Loucy (cell line): ENCODE data around the gene HEATR5B.

ENCODE experiments used
- CTCF ChIP-seq: fragments of 200-600 bp; sonication (generic); conservative IDR thresholded peaks from 2 replicates; pipeline ENCODE4 v1.5.1; 2014; ENCODE audit warnings: mild to moderate bottlenecking, antibody characterized with exemption, low read length
- EZH2phosphoT487 ChIP-seq: fragments of 200-600 bp; IDR thresholded peaks from 2 replicates; pipeline ENCODE4 v1.6.1; 2018; ENCODE audit warnings: antibody characterized with exemption, mild to moderate bottlenecking, moderate library complexity, borderline replicate concordance

- TF ChIP-seq CTCF (no peak), EZH2phosphoT487 (no peak)
Measured at GRCh38 chr2:36971990-36972389, 112.2 kb downstream of the HEATR5B start.
